Stimulated activated CD8-positive, alpha-beta memory T cell treated with anti-CD3 and anti-CD28 coated beads, Interleukin-12 subunit alpha, Interleukin-12 subunit beta, amount 100 ng/mL, for 4 hours (primary cell): Measurements from ENCODE around the gene UBQLN1.
A peak's percentile ranks its signal among the peaks of the same experiment; 100 is the strongest.
"Not testable (repeated sequence)": the region's sequence is repeated elsewhere in the genome, so short reads cannot be mapped to it uniquely, and the experiment has no call there.

Source experiments
- DNase-seq: peaks from one replicate; pipeline ENCODE4 v3.0.0-alpha.2; 2020; ENCODE audit warnings: low read depth

Gene UBQLN1

GRCh38 chr9:83707768-83708514 is at the start of gene UBQLN1:
TSS of gene UBQLN1 (minus strand) at chr9:83707958. CDS start at chr9:83707679, 279 bp downstream.
- DNase-seq = peak; percentile 86

- no peak for DNase-seq
These were observed 46.7 kb upstream of the UBQLN1 start for GRCh38 chr9:83754383-83754977.

- DNase-seq = no peak
These were observed 41.9 kb upstream of the UBQLN1 start for GRCh38 chr9:83749706-83750105.

- no peak for DNase-seq
These were observed 36.4 kb upstream of the UBQLN1 start for GRCh38 chr9:83744206-83744605.

- no peak for DNase-seq
These were observed 26.0 kb upstream of the UBQLN1 start for GRCh38 chr9:83733739-83734138.

GRCh38 chr9:83728591-83729368 is 21.0 kb upstream of the UBQLN1 start:
- not testable (repeated sequence) for DNase-seq

- no peak for DNase-seq
These were observed 16.7 kb upstream of the UBQLN1 start for GRCh38 chr9:83724436-83724835.

GRCh38 chr9:83722726-83723495 is 15.2 kb upstream of the UBQLN1 start:
- no peak for DNase-seq

- no peak for DNase-seq
These were observed 13.8 kb upstream of the UBQLN1 start for GRCh38 chr9:83721509-83721908.

- DNase-seq = no peak
These were observed 8.0 kb upstream of the UBQLN1 start for GRCh38 chr9:83715794-83716193.

- no peak for DNase-seq
These were observed 7.5 kb upstream of the UBQLN1 start for GRCh38 chr9:83715221-83715620.

- DNase-seq = no peak
These were observed 6.6 kb upstream of the UBQLN1 start for GRCh38 chr9:83714329-83714728.

GRCh38 chr9:83708515-83709158 is 879 bp upstream of the UBQLN1 start:
- peak; percentile 31 for DNase-seq

- DNase-seq = no peak
These were observed 315 bp downstream of the UBQLN1 start for GRCh38 chr9:83707518-83707767.

- peak; percentile 54 for DNase-seq
These were observed 861 bp downstream of the UBQLN1 start for GRCh38 chr9:83706676-83707517.

GRCh38 chr9:83705219-83705651 is 2.5 kb downstream of the UBQLN1 start:
- not testable (repeated sequence) for DNase-seq

GRCh38 chr9:83701769-83702168 is 6.0 kb downstream of the UBQLN1 start:
- DNase-seq = no peak

GRCh38 chr9:83701286-83701685 is 6.5 kb downstream of the UBQLN1 start:
- DNase-seq = no peak

- no peak for DNase-seq
These were observed 8.1 kb downstream of the UBQLN1 start for GRCh38 chr9:83699615-83700014.

- DNase-seq = no peak
These were observed 8.7 kb downstream of the UBQLN1 start for GRCh38 chr9:83698976-83699585.

GRCh38 chr9:83691492-83691891 is 16.3 kb downstream of the UBQLN1 start:
- no peak for DNase-seq
